Measurements from ENCODE around the gene SLC36A1. TPM values are rescaled to one million over a fixed set of nuclear protein-coding genes. Genes with fewer than 3 reads are reported as not detected.
A peak's percentile ranks its signal among the peaks of the same experiment; 100 is the strongest.

SLC36A1 gene
- total RNA-seq, 1 donor from 2014 or later: 42.5 TPM

DNA sequence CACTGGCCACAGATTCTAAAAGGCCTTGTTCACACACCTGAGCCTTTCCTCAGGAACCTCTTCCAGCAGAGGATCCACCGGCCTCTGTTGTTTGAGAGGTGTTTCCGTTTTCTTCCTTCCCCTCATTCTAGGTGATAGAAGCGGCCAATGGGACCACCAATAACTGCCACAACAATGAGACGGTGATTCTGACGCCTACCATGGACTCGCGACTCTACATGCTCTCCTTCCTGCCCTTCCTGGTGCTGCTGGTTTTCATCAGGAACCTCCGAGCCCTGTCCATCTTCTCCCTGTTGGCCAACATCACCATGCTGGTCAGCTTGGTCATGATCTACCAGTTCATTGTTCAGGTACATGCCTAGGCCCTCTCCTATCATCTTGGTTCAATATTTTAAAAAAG, 20.2 kb downstream of the SLC36A1 start:
- Mint-ChIP-seq H3K4me1 (ENCODE audit: unreplicated experiment) (peaks cover 8% of the 10 kb centered on the region), H3K9me3 (ENCODE audit: unreplicated experiment) (no peaks in the 10 kb centered on the region), H3K36me3 (ENCODE audit: unreplicated experiment) (peaks cover 58% of the 10 kb centered on the region), H3K27ac (ENCODE audit: unreplicated experiment) (no peak overlapping the region), H3K4me3 (ENCODE audit: unreplicated experiment) (no peak overlapping the region), H3K27me3 (ENCODE audit: unreplicated experiment) (no peaks in the 10 kb centered on the region)
- DNase-seq (ENCODE audit: extremely low spot score, unreplicated experiment): no peak
- TF ChIP-seq CTCF (IDR thresholded peaks at IDR 0.05): no peak

- H3K9me3 Mint-ChIP-seq (ENCODE audit: unreplicated experiment): no peaks in the 10 kb centered on the region
- H3K27ac Mint-ChIP-seq (ENCODE audit: unreplicated experiment): no peak overlapping the region
- H3K36me3 Mint-ChIP-seq (ENCODE audit: unreplicated experiment): peaks cover 62% of the 10 kb centered on the region
- H3K4me1 Mint-ChIP-seq (ENCODE audit: unreplicated experiment): peaks cover 8% of the 10 kb centered on the region
- no peak for DNase-seq (ENCODE audit: extremely low spot score, unreplicated experiment)
- H3K4me3 Mint-ChIP-seq (ENCODE audit: unreplicated experiment): no peak overlapping the region
- H3K27me3 Mint-ChIP-seq (ENCODE audit: unreplicated experiment): no peaks in the 10 kb centered on the region
- no peak for TF ChIP-seq CTCF (IDR thresholded peaks at IDR 0.05)
These were observed 22.0 kb downstream of the SLC36A1 start for GRCh38 chr5:151469386-151469785.

GRCh38 chr5:151469992-151470391, 22.6 kb downstream of the SLC36A1 start:
- peaks cover 62% of the 10 kb centered on the region for H3K36me3 Mint-ChIP-seq (ENCODE audit: unreplicated experiment)
- H3K27ac Mint-ChIP-seq (ENCODE audit: unreplicated experiment): no peak overlapping the region
- no peak for DNase-seq (ENCODE audit: extremely low spot score, unreplicated experiment)
- TF ChIP-seq CTCF (IDR thresholded peaks at IDR 0.05): no peak
- H3K4me1 Mint-ChIP-seq (ENCODE audit: unreplicated experiment): peaks cover 8% of the 10 kb centered on the region
- H3K4me3 Mint-ChIP-seq (ENCODE audit: unreplicated experiment): no peak overlapping the region
- H3K27me3 Mint-ChIP-seq (ENCODE audit: unreplicated experiment): no peaks in the 10 kb centered on the region
- no peaks in the 10 kb centered on the region for H3K9me3 Mint-ChIP-seq (ENCODE audit: unreplicated experiment)

GRCh38 chr5:151470439-151470838, 23.0 kb downstream of the SLC36A1 start:
- Mint-ChIP-seq H3K4me3 (ENCODE audit: unreplicated experiment) (no peak overlapping the region), H3K27ac (ENCODE audit: unreplicated experiment) (no peak overlapping the region), H3K9me3 (ENCODE audit: unreplicated experiment) (no peaks in the 10 kb centered on the region), H3K27me3 (ENCODE audit: unreplicated experiment) (no peaks in the 10 kb centered on the region), H3K36me3 (ENCODE audit: unreplicated experiment) (peaks cover 58% of the 10 kb centered on the region), H3K4me1 (ENCODE audit: unreplicated experiment) (peaks cover 8% of the 10 kb centered on the region)
- no peak for TF ChIP-seq CTCF (IDR thresholded peaks at IDR 0.05)
- DNase-seq (ENCODE audit: extremely low spot score, unreplicated experiment): peak; percentile 19

- Mint-ChIP-seq H3K4me1 (ENCODE audit: unreplicated experiment) (peaks cover 8% of the 10 kb centered on the region), H3K4me3 (ENCODE audit: unreplicated experiment) (no peak overlapping the region), H3K9me3 (ENCODE audit: unreplicated experiment) (no peaks in the 10 kb centered on the region), H3K36me3 (ENCODE audit: unreplicated experiment) (peaks cover 54% of the 10 kb centered on the region), H3K27ac (ENCODE audit: unreplicated experiment) (no peak overlapping the region), H3K27me3 (ENCODE audit: unreplicated experiment) (no peaks in the 10 kb centered on the region)
- no peak for TF ChIP-seq CTCF (IDR thresholded peaks at IDR 0.05)
- DNase-seq (ENCODE audit: extremely low spot score, unreplicated experiment): no peak
These were observed 23.9 kb downstream of the SLC36A1 start for GRCh38 chr5:151471276-151471675.
